ENCODE results near the gene FGD4. TPM values are rescaled to one million over a fixed set of nuclear protein-coding genes. Genes with fewer than 3 reads are reported as not detected.
A peak's percentile ranks its signal among the peaks of the same experiment; 100 is the strongest.
"Not testable (repeated sequence)": the region's sequence is repeated elsewhere in the genome, so short reads cannot be mapped to it uniquely, and the experiment has no call there.

Gene FGD4
- total RNA-seq, 2 experiments from 2014 or later: 0.91 to 1.4 TPM

DNA sequence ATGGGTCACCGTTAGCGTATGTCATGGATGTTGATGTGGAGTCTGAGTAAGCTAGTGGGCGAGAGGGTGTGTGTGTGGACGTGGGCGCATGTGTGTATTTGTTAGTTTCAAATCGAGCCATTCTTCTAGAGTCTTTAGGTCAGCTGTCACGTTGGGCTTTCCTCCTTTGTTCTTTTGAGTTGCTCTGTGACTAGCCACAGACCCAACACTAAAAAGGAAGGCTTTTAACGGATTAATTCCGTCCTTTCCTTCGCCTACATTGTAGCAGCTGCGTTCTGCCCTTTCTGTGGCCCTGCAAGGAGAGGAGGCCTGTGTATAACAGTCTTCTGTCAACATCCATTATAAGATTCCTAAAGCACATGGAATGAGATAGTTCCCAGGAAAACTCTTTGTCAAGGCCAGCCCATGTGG is 162.6 kb downstream of the FGD4 start:
- no peak for DNase-seq
- Mint-ChIP-seq H3K27me3 (no peaks in the 10 kb centered on the region), H3K9me3 (peaks cover 4% of the 10 kb centered on the region), H3K4me3 (no peak overlapping the region), H3K4me1 (no peaks in the 10 kb centered on the region), H3K36me3 (peaks cover 2% of the 10 kb centered on the region), H3K27ac (no peak overlapping the region)
- ATAC-seq (ENCODE audit: low read depth): no peak
- POLR2A ChIA-PET: no interaction called here

DNA sequence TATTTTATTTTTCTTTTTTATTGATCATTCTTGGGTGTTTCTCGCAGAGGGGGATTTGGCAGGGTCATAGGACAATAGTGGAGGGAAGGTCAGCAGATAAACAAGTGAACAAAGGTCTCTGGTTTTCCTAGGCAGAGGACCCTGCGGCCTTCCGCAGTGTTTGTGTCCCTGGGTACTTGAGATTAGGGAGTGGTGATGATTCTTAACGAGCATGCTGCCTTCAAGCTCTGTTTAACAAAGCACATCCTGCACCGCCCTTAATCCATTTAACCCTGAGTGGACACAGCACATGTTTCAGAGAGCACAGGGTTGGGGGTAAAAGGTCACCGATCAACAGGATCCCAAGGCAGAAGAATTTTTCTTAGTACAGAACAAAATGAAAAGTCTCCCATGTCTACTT is 163.1 kb downstream of the FGD4 start:
- H3K4me1 Mint-ChIP-seq; H3K4me3 Mint-ChIP-seq; H3K9me3 Mint-ChIP-seq; DNase-seq; POLR2A ChIA-PET; ATAC-seq (ENCODE audit: low read depth); H3K36me3 Mint-ChIP-seq; H3K27ac Mint-ChIP-seq; H3K27me3 Mint-ChIP-seq: not testable (repeated sequence)

DNA sequence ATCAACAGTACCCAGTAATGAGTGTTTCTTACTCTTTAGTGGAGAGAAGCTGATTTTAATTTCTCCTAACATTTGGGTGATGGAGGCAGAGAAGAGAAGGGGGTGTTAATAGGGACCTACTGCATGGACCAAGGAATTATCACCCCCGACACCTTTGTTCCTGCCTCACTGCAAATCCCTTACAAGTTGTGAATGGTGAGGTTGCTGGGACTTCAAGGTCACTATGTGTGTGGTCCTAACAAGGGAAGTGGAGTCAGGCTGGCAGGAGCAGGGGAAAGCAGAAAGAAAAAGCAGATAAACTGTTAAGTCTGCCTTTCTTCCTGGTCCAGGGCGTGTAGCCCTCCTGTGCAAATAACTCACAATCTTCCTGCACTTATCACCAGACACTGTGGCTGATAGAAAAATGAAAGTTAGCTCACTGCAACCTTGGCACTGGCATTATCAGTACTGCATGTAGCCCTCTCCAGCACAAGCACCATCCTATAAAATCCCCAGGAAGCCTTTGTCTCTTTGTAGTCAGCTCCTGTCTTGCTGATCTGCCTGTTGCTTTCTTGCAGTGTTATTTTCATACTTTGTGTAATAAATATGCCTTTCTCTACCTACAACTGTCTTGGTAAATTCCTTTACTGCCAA is 167.4 kb downstream of the FGD4 start:
- H3K27ac Mint-ChIP-seq: no peak overlapping the region
- peaks cover under 1% of the 10 kb centered on the region for H3K36me3 Mint-ChIP-seq
- POLR2A ChIA-PET: no interaction called here
- ATAC-seq (ENCODE audit: low read depth) (no peak), DNase-seq (no peak)
- H3K4me1 Mint-ChIP-seq: peaks cover 2% of the 10 kb centered on the region
- no peak overlapping the region for H3K4me3 Mint-ChIP-seq
- H3K9me3 Mint-ChIP-seq: peaks cover 3% of the 10 kb centered on the region
- H3K27me3 Mint-ChIP-seq: no peaks in the 10 kb centered on the region

DNA sequence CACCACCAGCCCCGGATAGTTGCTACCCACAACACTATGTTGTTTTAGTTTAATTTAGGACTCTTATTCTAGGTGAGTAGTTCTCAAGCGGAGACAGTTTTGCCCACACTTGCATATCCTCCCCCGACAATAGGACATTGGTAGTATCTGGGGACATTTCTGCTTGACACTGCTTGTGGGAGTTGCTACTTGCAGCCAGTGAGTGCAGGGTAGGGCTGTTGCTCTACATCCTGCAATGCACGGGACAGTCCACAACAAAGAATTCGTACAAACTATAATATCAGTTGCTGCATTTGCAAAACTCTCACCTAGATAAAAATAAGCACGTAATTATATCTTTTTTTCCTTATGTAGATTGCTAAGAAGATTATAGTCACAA is 167.9 kb downstream of the FGD4 start:
- H3K4me1 Mint-ChIP-seq: peaks cover 2% of the 10 kb centered on the region
- no peak for ATAC-seq (ENCODE audit: low read depth)
- no peak overlapping the region for H3K4me3 Mint-ChIP-seq
- no peak overlapping the region for H3K27ac Mint-ChIP-seq
- H3K9me3 Mint-ChIP-seq: no peaks in the 10 kb centered on the region
- no peak for DNase-seq
- H3K27me3 Mint-ChIP-seq: no peaks in the 10 kb centered on the region
- no peaks in the 10 kb centered on the region for H3K36me3 Mint-ChIP-seq
- POLR2A ChIA-PET: no interaction called here

DNA sequence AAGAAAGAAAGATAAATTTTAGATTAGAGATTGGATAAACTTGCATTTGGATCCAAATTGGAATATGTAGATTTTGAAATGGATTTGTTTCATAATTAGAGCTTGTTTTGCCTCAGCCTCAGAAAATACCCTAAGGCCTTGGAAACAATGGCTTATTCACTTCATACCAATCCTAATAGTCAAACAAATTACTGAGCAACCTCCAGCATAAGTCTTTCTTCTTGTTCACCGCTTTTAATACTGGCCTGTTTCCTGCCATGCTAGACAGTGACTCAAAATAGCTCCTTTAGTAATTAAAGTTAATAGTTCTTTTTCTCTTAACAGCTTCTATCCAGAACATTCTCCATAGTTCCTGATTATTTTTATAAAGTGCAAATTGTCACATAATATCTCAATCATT is 168.9 kb downstream of the FGD4 start:
- POLR2A ChIA-PET: no interaction called here
- DNase-seq (no peak), ATAC-seq (ENCODE audit: low read depth) (no peak)
- no peak overlapping the region for H3K27ac Mint-ChIP-seq
- H3K27me3 Mint-ChIP-seq: no peaks in the 10 kb centered on the region
- H3K4me3 Mint-ChIP-seq: no peak overlapping the region
- peaks cover 2% of the 10 kb centered on the region for H3K4me1 Mint-ChIP-seq
- no peaks in the 10 kb centered on the region for H3K36me3 Mint-ChIP-seq
- no peaks in the 10 kb centered on the region for H3K9me3 Mint-ChIP-seq

DNA sequence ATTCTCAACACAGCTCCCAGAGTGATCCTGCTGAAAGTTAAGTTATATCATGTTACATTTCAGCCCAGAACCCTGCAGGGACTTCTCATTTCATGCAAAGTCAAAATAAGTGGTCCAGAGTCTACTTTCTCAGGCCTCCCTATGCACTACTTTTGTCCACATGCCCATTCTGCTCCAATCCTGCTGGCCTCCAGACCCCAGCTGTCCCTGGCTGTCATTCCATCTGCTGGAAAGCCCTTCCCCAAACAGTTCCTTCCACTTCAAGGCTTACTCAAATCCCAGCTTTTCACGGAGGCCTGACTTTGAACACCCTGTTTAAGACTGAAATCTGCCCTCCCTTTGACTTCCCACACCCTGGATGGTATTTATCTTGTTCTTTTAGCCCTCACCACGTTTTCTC is 169.9 kb downstream of the FGD4 start:
- DNase-seq (no peak), ATAC-seq (ENCODE audit: low read depth) (no peak)
- Mint-ChIP-seq H3K9me3 (no peaks in the 10 kb centered on the region), H3K4me1 (peaks cover 2% of the 10 kb centered on the region), H3K36me3 (no peaks in the 10 kb centered on the region), H3K27ac (no peak overlapping the region), H3K4me3 (no peak overlapping the region), H3K27me3 (no peaks in the 10 kb centered on the region)
- POLR2A ChIA-PET: no interaction called here

DNA sequence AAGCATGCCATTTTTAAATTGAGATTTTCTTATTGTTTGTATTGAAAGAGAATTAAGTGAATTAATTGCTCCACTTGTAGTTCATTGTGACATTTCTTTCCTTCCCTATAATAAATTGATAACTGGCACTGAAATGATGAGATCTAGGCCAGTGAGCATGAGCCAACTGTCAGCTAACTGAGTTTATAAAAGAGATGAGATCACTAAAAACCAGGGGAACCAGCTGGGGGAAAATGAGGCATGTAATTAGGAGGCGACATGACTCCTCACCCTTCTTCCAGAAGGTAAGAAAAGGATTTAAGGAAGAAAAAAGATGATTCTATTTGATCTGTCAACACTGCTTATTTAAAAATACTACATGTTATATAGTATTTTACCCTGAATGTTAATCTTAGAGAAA is 175.2 kb downstream of the FGD4 start:
- Mint-ChIP-seq H3K4me3 (no peak overlapping the region), H3K36me3 (peaks cover 3% of the 10 kb centered on the region), H3K9me3 (peaks cover 3% of the 10 kb centered on the region), H3K4me1 (no peaks in the 10 kb centered on the region), H3K27ac (no peak overlapping the region), H3K27me3 (peaks cover 5% of the 10 kb centered on the region)
- POLR2A ChIA-PET: no interaction called here
- ATAC-seq (ENCODE audit: low read depth) (no peak), DNase-seq (no peak)

DNA sequence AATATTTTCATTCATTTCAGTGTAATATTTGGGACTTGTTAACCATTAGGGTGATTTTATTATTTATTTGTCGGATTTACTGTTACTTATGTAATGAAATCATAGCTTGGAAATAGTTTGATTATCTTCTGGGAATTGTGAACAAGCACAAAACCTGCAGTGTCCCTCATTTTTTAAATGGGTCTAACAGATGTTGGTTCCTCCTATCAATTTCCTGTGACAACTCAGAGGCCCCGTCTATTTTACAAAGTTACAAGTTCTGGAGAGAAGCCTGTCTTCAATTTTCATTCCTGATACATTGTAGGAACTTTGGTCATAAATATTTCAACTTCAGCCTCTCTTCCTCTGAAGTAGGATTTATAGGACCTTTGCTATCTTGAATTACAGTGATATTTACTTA is 178.0 kb downstream of the FGD4 start:
- POLR2A ChIA-PET: no interaction called here
- no peak overlapping the region for H3K27ac Mint-ChIP-seq
- H3K4me1 Mint-ChIP-seq: peaks cover 4% of the 10 kb centered on the region

DNA sequence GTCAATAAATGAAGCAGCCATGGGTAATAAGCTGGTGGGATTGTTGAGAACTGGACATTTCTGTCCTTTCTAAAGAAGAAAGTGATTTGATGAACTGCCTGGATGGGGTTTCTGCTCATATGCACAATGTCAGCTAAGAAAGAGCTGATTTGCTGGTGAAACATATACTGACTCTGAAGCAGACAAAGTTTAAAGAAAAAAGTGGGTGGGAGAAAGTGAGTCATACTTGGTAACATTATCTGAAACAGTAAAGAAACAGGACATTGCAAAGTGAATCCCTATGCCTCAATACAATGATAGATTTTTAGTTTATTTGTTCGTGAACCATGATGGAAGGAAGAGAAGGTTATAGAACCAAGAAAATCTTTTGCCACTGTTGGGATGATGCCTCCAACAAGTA is 184.2 kb downstream of the FGD4 start:
- DNase-seq (no peak), ATAC-seq (ENCODE audit: low read depth) (no peak)
- H3K4me3 Mint-ChIP-seq: no peak overlapping the region
- peaks cover 30% of the 10 kb centered on the region for H3K4me1 Mint-ChIP-seq
- peaks cover 14% of the 10 kb centered on the region for H3K36me3 Mint-ChIP-seq
- no peak overlapping the region for H3K27ac Mint-ChIP-seq
- peaks cover 6% of the 10 kb centered on the region for H3K9me3 Mint-ChIP-seq
- H3K27me3 Mint-ChIP-seq: no peaks in the 10 kb centered on the region
- POLR2A ChIA-PET: no interaction called here

More for the DNA sequence above, 178.0 kb downstream of the FGD4 start:
- H3K36me3 Mint-ChIP-seq: peaks cover 3% of the 10 kb centered on the region
- no peak for DNase-seq
- no peak for ATAC-seq (ENCODE audit: low read depth)
- H3K9me3 Mint-ChIP-seq: peaks cover 3% of the 10 kb centered on the region
- H3K4me3 Mint-ChIP-seq: no peak overlapping the region
- H3K27me3 Mint-ChIP-seq: peaks cover 5% of the 10 kb centered on the region

DNA sequence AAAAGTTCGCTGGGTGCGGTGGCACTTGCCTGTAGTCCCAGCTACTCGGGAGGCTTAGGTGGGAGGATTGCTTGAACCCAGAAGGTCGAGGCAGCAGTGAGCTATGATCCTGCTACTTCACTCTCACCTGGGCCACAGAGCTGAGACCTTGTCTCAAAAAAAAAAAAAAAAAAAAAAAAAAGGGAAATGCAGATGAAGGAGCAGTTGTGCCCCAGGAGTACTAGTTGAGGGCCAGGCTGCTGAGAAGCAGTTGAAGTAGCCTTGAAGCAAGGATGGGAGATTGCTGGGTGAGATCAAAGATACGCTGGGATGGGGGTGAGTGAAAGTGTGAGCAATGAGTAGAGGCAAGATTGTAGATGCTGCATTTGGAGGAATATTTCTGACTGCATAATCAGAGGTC is 186.3 kb downstream of the FGD4 start:
- Mint-ChIP-seq H3K27me3 (no peaks in the 10 kb centered on the region), H3K36me3 (peaks cover 17% of the 10 kb centered on the region), H3K9me3 (peaks cover 6% of the 10 kb centered on the region), H3K4me1 (peaks cover 49% of the 10 kb centered on the region), H3K27ac (peak overlapping the region; percentile 66), H3K4me3 (peak overlapping the region; percentile 12)
- POLR2A ChIA-PET: interaction anchor here (0.6 to 0.7 kb wide), 2 partner anchors 9 to 20 kb away, joined by 3 read pairs; no protein-coding TSS in a partner anchor
- no peak for ATAC-seq (ENCODE audit: low read depth)
- no peak for DNase-seq

DNA sequence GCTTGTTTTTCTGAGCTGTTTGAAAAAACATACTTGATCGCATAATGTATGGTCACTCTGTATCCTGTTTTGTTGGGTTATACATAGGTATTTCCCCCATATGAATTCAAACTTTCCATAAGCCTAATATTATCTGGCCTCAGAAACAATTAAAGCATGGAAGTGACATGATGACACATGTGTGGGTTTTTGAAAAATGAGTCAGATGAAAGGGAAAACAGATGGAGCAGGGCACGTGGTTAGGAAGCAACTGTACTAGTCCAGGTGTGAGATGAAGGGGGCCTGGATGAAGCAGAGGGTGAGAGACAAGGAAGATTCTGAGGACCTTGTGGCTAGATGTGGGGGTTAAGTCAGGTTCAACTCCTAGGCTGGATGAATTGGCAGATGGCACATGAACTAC is 187.0 kb downstream of the FGD4 start:
- DNase-seq (no peak), ATAC-seq (ENCODE audit: low read depth) (no peak)
- H3K27me3 Mint-ChIP-seq: no peaks in the 10 kb centered on the region
- H3K4me1 Mint-ChIP-seq: peaks cover 49% of the 10 kb centered on the region
- peaks cover 17% of the 10 kb centered on the region for H3K36me3 Mint-ChIP-seq
- POLR2A ChIA-PET: no interaction called here
- H3K9me3 Mint-ChIP-seq: peaks cover 6% of the 10 kb centered on the region
- peak overlapping the region; percentile 77 for H3K27ac Mint-ChIP-seq
- H3K4me3 Mint-ChIP-seq: peak overlapping the region; percentile 1

DNA sequence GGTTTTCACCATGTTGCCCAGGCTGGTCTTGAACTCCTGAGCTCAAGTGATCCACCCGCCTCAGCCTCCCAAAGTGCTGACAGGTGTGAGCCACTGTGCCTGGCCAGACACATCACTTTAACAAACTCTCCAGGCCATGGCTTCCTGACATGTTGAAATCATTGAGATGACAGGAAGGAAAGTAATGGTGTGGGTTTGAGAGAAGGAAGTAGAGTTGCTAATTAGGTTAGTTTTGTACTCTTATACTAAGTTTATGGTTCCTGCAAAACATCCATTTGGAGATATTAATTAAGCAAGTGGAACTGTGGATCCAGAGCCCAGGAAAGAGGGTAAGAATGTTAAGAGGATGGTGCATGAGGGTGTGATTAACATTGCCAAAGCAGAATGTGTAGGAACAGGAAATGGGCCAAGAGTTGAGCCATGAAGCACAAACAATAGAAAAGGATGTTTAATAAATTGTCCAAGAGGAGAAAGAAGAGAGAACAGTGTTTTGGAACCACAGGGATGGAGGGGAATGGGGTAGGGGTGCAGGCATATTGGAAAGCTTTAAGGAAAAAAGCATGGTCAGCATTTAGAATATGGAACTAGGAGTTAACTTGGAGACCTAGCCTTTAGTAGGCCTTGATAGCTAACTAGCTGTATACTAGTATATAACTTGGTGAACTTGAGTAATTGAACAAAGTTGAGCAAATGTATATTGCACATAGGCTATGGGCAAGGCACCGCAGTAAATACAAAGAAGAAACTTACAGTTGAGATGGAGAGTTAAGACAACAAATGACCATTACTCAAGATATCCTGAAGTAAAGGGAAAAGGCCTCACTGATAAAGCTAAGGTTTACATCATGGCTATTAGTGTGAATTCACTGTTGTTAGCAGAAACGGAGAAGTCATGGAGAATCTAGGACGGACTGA is 188.5 kb downstream of the FGD4 start:
- no peak for ATAC-seq (ENCODE audit: low read depth)
- POLR2A ChIA-PET: interaction anchor here (0.5 to 0.6 kb wide), 2 partner anchors 698 to 1434 kb away, joined by 3 to 4 read pairs; no protein-coding TSS in a partner anchor

DNA sequence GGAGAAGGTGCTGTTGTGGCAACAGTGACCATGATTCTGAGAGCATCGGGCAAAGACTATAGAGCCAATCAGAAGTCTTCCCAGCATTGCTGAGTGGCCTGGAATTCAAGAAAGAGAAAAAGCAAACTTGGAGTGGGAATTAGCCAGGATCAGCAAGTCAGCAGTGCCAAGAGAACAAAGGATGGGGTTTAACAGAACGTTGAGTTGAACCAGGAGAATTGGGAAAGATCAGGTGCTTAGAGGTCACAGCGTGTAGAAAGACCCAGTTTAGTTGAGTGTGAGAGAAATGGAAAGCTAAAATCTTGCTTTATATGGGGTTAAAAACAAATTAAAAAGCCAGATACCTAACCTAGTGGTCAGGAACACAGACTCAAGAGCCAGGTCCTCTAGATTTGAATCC is 189.2 kb downstream of the FGD4 start:
- Mint-ChIP-seq H3K9me3 (peaks cover 6% of the 10 kb centered on the region), H3K27ac (peak overlapping the region; percentile 86), H3K4me3 (peak overlapping the region; percentile 39), H3K36me3 (peaks cover 17% of the 10 kb centered on the region), H3K27me3 (no peaks in the 10 kb centered on the region), H3K4me1 (peaks cover 41% of the 10 kb centered on the region)
- POLR2A ChIA-PET: interaction anchor here (0.5 to 0.6 kb wide), 2 partner anchors 699 to 1433 kb away, joined by 3 to 4 read pairs; no protein-coding TSS in a partner anchor
- ATAC-seq (ENCODE audit: low read depth) (no peak), DNase-seq (no peak)

More for the DNA sequence above, 188.5 kb downstream of the FGD4 start:
- no peak for DNase-seq
- peaks cover 17% of the 10 kb centered on the region for H3K36me3 Mint-ChIP-seq
- peak overlapping the region; percentile 86 for H3K27ac Mint-ChIP-seq
- H3K4me3 Mint-ChIP-seq: peak overlapping the region; percentile 39
- H3K27me3 Mint-ChIP-seq: no peaks in the 10 kb centered on the region
- H3K9me3 Mint-ChIP-seq: peaks cover 6% of the 10 kb centered on the region
- H3K4me1 Mint-ChIP-seq: peaks cover 44% of the 10 kb centered on the region
